HL-60/S4 treated with phorbol 12-myristate 13-acetate at 8.2 ng/mL for 4 days and 3 days (cell line): ENCODE measurements around the gene FBN1.

Source experiments
- in situ Hi-C: fragments of 300-500 bp; cut with MboI; formaldehyde crosslinking; loops from 2 replicates; pipeline ENCODE4 v1.15.0; 2022; ENCODE audit warnings: low sequenced_read_pairs

Gene FBN1

DNA sequence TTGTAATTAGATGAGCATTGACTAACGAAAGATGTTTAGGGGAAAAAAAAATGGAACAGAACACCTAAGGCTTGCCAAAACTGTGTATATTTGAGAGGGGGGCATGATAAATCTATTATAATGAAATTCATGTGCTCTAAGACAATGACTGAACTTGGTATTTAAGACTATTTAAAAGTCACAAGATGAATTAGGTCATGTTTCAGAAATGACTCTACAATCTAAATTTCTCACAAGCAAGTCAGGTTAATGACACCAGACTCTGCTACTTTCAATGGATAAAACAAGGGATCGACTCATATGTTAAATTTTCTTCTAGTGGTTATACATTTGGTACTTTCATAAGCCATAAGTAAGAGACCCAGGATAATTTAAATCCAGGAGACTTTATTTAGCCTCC, 235.9 kb downstream of the FBN1 start:
- in situ Hi-C loops = no loop called here

- in situ Hi-C loops = no loop called here
These were observed 237.2 kb downstream of the FBN1 start for GRCh38 chr15:48408327-48408726.

GRCh38 chr15:48407646-48408045, 237.9 kb downstream of the FBN1 start:
- in situ Hi-C loops = no loop called here

DNA sequence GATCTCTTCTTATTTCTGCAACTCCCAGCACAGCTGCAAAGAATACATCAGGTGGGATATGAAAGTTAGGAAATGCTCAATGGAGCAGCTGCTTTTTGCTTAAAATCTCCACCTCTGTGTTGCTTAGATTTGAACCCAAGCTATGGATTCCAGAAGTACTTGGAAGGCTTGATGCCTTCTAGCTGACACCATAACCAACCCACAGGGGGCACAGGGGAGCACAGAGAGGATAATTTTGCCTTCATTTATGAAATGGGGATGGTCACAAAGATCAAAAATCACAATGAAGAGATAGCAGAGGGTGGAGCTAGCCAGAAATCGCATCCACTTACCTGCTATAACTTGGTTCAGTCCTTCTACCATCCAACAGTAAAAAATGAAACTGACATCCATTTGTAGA, 238.6 kb downstream of the FBN1 start:
- in situ Hi-C loops = no loop called here

GRCh38 chr15:48406266-48406891, 239.1 kb downstream of the FBN1 start:
- in situ Hi-C loops = no loop called here

GRCh38 chr15:48402427-48403177, 242.9 kb downstream of the FBN1 start:
- in situ Hi-C loops = no loop called here

DNA sequence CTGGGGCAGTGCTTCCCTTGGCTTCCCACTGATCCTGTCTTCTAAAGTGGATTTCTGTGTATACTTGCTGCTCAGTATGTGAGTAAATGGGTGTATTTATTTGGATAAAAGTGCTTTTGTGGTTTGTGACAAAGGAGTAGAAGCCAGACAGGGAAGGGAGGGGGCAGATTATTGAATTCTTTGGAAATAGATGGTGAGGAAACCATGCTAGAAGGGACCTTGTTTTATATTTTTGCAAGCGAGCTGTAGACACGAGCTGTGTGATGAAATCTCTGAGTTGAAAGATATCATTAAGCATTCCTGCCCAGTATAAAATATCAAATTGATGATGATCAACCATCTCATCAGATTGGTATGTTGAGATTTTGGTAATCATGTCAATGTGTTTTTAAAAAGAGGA, 245.4 kb downstream of the FBN1 start:
- in situ Hi-C loops = no loop called here

- in situ Hi-C loops = no loop called here
These were observed 247.7 kb downstream of the FBN1 start for GRCh38 chr15:48397841-48398240.

GRCh38 chr15:48396020-48396419, 249.5 kb downstream of the FBN1 start:
- in situ Hi-C loops = no loop called here

DNA sequence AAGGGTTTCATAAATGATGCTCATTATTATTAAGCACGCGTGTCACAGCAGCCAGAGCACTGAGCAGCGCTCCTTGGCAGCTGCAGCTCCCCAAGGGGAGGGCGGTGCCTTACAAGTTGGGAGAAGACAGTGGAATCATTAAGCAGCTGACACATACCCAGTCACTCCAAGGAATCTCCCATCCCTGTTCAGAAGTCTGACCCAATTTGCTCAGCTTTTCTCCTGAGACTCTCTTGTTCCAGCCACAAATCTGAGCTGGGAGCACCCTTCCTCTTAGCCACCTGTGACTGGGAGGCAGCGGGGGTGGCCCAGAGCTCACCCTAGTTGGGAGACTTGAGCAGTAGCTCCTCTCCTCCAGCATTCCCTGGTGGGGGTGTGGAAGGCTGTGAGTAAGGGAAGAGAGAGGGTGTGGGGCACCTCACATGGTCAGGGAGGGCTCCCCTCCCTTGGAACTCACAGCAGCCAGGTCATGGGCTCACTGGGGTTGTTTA, 249.9 kb downstream of the FBN1 start:
- in situ Hi-C loops = no loop called here

GRCh38 chr15:48394970-48395369, 250.5 kb downstream of the FBN1 start:
- in situ Hi-C loops = no loop called here

- in situ Hi-C loops = no loop called here
These were observed 251.6 kb downstream of the FBN1 start for GRCh38 chr15:48393645-48394506.

- in situ Hi-C loops = no loop called here
These were observed 253.2 kb downstream of the FBN1 start for GRCh38 chr15:48392356-48392755.

DNA sequence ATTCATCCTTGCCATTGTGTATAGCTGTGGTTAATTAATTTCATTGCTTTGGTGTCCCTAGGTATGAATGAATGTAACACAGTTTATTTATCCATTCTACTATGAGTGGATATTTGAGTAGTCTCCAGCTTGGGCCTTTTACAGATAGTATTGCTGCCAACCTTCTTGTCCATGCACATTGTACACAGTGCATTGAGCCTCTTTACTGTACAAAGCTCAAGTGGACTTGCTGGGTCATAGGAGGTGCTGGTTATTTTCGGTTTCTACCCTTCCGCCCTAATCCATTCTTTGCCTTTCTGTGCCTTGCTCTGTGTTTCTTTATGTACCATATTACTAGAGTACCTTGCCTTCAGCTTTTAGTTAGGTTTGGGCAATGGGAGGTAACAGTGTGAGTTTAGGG, 253.6 kb downstream of the FBN1 start:
- in situ Hi-C loops = no loop called here

- in situ Hi-C loops = no loop called here
These were observed 255.8 kb downstream of the FBN1 start for GRCh38 chr15:48389691-48390143.

GRCh38 chr15:48388910-48389309, 256.6 kb downstream of the FBN1 start:
- in situ Hi-C loops = no loop called here

GRCh38 chr15:48388016-48388851, 257.3 kb downstream of the FBN1 start:
- in situ Hi-C loops = no loop called here

GRCh38 chr15:48385031-48385830, 260.3 kb downstream of the FBN1 start:
- in situ Hi-C loops = no loop called here

DNA sequence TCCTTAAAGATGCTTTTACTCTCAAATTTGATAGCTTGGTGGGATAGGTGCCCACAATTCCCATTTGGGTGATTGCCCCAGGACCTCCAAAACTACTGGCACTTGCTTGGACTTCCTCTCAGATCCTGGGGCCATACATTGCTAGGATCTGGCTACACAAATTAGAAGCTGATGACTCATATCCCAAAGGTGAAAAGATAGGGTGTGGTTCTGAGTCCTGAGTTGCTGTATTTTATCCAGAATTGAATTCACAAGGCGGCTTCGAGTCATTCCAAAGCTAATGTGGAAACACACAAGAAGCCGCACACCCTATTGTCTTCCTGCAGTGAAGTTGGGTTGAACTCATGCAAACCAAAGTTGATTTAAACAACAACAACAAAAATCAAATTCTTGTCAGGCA, 260.9 kb downstream of the FBN1 start:
- in situ Hi-C loops = no loop called here

DNA sequence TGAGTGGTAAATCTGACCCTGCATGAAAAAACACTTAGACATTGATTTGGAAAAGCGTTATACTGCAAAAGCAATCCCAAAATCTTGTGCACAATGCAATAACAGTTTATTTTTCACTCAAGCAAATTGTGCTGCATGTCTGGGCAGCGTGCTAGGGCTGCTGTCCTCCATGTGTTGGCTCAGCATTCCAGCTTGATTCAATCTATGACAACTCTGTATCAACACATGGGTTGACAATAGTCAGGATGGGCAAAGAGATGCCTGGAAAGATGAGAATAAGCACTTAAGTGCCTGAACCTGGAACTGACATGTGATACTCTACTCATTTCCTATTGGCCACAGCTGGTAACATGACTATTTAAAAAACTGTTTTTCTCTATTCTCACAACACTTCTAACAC, 262.5 kb downstream of the FBN1 start:
- in situ Hi-C loops = no loop called here
